ENCODE data around the gene BEAN1.
A peak's percentile ranks its signal among the peaks of the same experiment; 100 is the strongest.

The BEAN1 gene

DNA sequence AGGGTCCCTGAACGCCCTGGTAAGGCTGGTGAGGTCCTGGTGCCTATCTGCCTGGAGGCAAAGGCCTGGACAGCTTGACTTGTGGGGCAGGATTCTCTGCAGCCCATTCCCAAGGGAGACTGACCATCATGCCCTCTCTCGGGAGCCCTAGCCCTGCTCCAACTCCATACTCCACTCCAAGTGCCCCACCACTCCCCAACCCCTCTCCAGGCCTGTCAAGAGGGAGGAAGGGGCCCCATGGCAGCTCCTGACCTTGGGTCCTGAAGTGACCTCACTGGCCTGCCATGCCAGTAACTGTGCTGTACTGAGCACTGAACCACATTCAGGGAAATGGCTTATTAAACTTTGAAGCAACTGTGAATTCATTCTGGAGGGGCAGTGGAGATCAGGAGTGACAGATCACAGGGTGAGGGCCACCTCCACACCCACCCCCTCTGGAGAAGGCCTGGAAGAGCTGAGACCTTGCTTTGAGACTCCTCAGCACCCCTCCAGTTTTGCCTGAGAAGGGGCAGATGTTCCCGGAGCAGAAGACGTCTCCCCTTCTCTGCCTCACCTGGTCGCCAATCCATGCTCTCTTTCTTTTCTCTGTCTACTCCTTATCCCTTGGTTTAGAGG is 23.5 kb upstream of the BEAN1 start:
- DNase-seq (ENCODE audit: low read depth), result no peak
- TF ChIP-seq, protein P1, sequence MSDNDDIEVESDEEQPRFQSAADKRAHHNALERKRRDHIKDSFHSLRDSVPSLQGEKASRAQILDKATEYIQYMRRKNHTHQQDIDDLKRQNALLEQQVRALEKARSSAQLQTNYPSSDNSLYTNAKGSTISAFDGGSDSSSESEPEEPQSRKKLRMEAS (IDR thresholded peaks at IDR 0.05; ENCODE audit: low read depth, low read length), result no peak
- TF ChIP-seq POLR2A (IDR thresholded peaks at IDR 0.05; ENCODE audit: extremely low read depth, insufficient read length), result no peak
- TF ChIP-seq, protein P2, sequence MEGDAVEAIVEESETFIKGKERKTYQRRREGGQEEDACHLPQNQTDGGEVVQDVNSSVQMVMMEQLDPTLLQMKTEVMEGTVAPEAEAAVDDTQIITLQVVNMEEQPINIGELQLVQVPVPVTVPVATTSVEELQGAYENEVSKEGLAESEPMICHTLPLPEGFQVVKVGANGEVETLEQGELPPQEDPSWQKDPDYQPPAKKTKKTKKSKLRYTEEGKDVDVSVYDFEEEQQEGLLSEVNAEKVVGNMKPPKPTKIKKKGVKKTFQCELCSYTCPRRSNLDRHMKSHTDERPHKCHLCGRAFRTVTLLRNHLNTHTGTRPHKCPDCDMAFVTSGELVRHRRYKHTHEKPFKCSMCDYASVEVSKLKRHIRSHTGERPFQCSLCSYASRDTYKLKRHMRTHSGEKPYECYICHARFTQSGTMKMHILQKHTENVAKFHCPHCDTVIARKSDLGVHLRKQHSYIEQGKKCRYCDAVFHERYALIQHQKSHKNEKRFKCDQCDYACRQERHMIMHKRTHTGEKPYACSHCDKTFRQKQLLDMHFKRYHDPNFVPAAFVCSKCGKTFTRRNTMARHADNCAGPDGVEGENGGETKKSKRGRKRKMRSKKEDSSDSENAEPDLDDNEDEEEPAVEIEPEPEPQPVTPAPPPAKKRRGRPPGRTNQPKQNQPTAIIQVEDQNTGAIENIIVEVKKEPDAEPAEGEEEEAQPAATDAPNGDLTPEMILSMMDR (IDR thresholded peaks at IDR 0.05; ENCODE audit: low read depth, low read length), result no peak
- TF ChIP-seq MYC (IDR thresholded peaks at IDR 0.05; ENCODE audit: low read depth, low read length), result no peak
- H3K4me3 ChIP-seq (ENCODE audit: low read depth, low read length), result no peak overlapping the region

DNA sequence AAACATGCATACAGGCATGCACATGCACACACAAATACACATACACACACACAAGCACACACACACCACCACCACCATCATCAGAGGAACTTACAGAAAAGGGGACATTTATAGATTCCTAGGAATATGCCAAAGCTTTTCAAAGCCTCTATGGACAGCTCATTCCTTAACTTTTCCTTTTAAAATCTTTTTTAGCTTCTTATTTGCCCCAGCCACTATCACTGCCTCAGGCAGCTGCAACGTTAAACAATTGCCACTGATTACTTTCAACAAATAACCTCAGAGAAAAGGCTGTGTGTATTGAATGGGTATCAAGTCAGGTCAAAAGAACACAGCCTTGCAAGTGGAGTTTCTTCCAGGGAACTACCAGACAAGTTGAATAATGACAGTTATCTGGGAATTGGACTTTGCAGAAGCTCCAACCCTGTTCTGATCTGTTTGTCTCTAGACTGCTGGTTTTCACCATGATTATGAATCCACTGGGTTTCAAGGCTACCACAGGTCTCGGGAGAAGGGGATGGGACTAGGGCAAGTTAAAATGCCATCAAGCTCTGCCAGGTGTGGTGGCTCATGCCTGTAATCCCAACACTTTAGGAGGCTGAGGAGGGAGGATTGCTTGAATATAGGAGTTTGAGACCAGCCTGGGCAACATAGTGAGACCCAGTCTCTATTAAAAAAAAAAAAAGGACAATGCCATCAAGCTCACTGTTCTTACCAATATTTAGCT is 21.9 kb upstream of the BEAN1 start:
- no peak overlapping the region for H3K4me3 ChIP-seq (ENCODE audit: low read depth, low read length)
- TF ChIP-seq MYC (IDR thresholded peaks at IDR 0.05; ENCODE audit: low read depth, low read length) (no peak), POLR2A (IDR thresholded peaks at IDR 0.05; ENCODE audit: extremely low read depth, insufficient read length) (no peak)
- TF ChIP-seq, protein P2 (IDR thresholded peaks at IDR 0.05; ENCODE audit: low read depth, low read length), result no peak
- TF ChIP-seq, protein P1 (IDR thresholded peaks at IDR 0.05; ENCODE audit: low read depth, low read length), result no peak
- no peak for DNase-seq (ENCODE audit: low read depth)

DNA sequence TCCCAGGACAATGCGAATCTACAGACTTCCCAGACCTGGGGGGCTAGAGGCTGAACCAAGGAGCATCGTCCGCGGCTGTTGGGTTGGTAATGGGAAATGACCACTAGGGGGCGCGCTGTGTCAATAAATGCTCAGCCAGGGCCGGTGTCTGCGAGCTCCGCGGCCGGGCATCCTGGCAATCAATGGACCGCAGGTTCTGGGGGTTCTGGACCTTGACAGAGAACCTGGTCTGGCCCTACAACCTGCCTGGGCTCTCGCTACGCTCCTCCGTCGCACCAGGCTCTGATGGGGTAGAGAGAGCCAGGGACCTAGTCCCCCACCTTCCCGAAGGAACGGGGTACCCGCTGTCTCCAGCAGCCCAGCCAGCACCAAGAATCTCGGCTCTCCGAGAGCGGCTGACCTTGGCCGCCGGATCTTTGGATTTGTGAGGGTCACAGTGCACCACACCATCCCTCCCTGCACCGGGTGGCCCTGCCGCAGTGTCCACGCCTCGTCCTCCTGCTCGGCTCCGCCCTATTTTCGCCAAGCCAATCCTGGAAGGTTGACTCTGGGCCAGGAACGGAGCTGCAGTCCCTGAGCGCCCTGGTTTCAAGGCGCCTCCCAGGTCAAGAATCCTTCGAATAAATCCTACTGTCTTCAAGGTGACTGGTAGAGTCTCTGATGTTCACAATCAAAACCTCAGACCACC is 20.4 kb upstream of the BEAN1 start:
- peak; percentile 74 for DNase-seq (ENCODE audit: low read depth)
- H3K4me3 ChIP-seq (ENCODE audit: low read depth, low read length), result peak overlapping the region; percentile 34
- TF ChIP-seq POLR2A (IDR thresholded peaks at IDR 0.05; ENCODE audit: extremely low read depth, insufficient read length) (no peak), MYC (IDR thresholded peaks at IDR 0.05; ENCODE audit: low read depth, low read length) (no peak)
- TF ChIP-seq, protein P1 (IDR thresholded peaks at IDR 0.05; ENCODE audit: low read depth, low read length), result no peak
- TF ChIP-seq, protein P2 (IDR thresholded peaks at IDR 0.05; ENCODE audit: low read depth, low read length), result peak; percentile 63

DNA sequence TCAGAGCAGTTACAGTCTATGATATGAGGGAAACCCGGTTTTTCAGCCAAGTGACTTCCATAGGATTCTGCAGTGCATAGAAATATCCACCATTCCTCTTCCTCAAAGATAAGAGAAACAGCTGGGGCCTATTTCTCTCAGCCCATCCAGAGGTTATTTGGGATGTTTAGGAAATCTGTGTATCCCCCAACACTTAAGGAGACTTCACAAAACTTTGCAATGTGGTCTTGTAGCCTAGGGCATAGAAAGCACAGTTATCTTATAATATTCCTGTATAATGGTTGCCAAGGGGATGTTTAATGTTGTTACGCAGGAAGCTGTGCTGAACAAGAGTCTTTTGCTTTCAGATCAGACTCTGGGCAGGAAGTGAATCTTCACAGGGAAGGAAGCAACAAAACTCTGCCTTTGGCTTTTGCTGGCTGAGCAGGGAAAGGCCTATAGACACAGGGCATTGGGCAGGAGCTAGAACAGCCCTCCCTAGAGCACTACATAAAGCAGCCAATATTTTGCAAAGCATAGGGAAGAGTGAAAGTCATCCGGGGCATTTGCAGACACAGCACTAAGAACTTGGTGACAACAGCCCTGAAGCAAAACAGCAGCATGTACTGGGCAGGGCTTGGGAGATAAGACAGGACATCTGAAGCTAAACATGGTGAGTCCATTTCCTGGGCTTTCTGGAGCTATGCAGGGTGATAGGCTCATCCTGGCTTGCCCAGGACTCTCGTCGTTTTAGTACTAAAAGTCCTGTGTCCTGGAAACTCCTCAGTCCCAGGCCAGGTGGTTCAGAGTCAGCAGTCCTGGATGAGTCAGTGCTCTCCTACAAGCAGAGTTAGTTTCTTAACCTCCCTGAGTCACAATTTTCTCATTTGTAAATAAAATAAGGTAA is 18.7 kb upstream of the BEAN1 start:
- TF ChIP-seq MYC (IDR thresholded peaks at IDR 0.05; ENCODE audit: low read depth, low read length) (no peak), POLR2A (IDR thresholded peaks at IDR 0.05; ENCODE audit: extremely low read depth, insufficient read length) (no peak)
- TF ChIP-seq, protein P1 (IDR thresholded peaks at IDR 0.05; ENCODE audit: low read depth, low read length), result no peak
- TF ChIP-seq, protein P2 (IDR thresholded peaks at IDR 0.05; ENCODE audit: low read depth, low read length), result no peak
- peak; percentile 56 for DNase-seq (ENCODE audit: low read depth)
- H3K4me3 ChIP-seq (ENCODE audit: low read depth, low read length), result peak overlapping the region; percentile 14

DNA sequence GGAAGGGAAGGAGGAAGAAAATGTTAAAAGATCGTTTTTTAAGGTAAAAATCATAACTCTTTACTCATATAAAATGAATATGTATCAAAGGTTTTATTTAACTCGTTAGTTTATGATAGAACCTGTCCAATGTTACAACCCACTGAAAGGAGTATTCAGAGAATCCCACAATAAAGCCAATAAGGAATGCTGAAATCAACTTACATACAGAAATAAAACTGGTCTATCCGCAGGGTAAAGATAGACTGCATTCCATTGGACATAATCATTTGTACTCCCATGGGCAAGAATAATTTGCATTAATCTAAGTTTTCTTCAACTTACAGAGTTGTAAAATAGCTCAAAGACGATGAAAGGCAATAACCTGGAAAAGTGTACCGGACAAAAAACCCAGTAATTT is 17.9 kb upstream of the BEAN1 start:
- TF ChIP-seq, protein P1 (IDR thresholded peaks at IDR 0.05; ENCODE audit: low read depth, low read length), result no peak
- TF ChIP-seq POLR2A (IDR thresholded peaks at IDR 0.05; ENCODE audit: extremely low read depth, insufficient read length) (no peak), MYC (IDR thresholded peaks at IDR 0.05; ENCODE audit: low read depth, low read length) (no peak)
- TF ChIP-seq, protein P2 (IDR thresholded peaks at IDR 0.05; ENCODE audit: low read depth, low read length), result no peak
- no peak overlapping the region for H3K4me3 ChIP-seq (ENCODE audit: low read depth, low read length)
- no peak for DNase-seq (ENCODE audit: low read depth)

Measured in NB4 (cell line).